H1 (cell line): ENCODE results near the gene PRMT6. TPM values are rescaled to one million over a fixed set of nuclear protein-coding genes. Genes with fewer than 3 reads are reported as not detected.

Experiments
- CHD2 ChIP-seq: IDR thresholded peaks from 2 replicates; pipeline ENCODE4 v1.6.1; 2012; ENCODE audit warnings: low read length, improper control_type of control experiment
- RAD21 ChIP-seq, 2 experiments: IDR thresholded peaks in 1 of 2; conservative IDR thresholded peaks in 1 of 2; 2 replicates each; pipeline ENCODE4 v1.6.1; 2011; ENCODE audit warnings: low read depth in 2 of 2, low read length in 2 of 2, improper control_type of control experiment in 1 of 2, inconsistent platforms in 1 of 2, mild to moderate bottlenecking in 1 of 2, moderate library complexity in 1 of 2
- USF2 ChIP-seq: IDR thresholded peaks from 2 replicates; pipeline ENCODE4 v1.6.1; 2011; ENCODE audit warnings: low read length, improper control_type of control experiment
- polyA plus RNA-seq, 7 experiments: library from polyadenylated mRNA; depleted of rRNA in 3 of 7; stranded (reverse) in 5 of 7; unstranded in 2 of 7; fragments of >200 nt in 5 of 7; fragments of 200-250 nt in 2 of 7; gene quantifications; 1 replicate in 5 of 7; 2 replicates in 1 of 7; 4 replicates in 1 of 7; pipeline versions ENCODE4 v1.2.1 to v1.2.3, GENCODE V29; 2011 to 2013; ENCODE audit warnings: missing spikeins in 2 of 7, mixed read lengths in 2 of 7
- total RNA-seq: library from RNA; stranded (reverse); fragmentation: NEBNext Ultra II Directional; extraction: Animal tissue kit (Norgen Biotek cat#: 25700); gene quantifications from 2 replicates; pipeline ENCODE4 v1.2.1, GENCODE V29; 2021

The PRMT6 gene
- total and polyA plus RNA-seq, 2 of the 8 experiments (the other 6 are each of a cell fraction or from before 2014, with no cell fraction given): 23.6 to 38.2 TPM

DNA sequence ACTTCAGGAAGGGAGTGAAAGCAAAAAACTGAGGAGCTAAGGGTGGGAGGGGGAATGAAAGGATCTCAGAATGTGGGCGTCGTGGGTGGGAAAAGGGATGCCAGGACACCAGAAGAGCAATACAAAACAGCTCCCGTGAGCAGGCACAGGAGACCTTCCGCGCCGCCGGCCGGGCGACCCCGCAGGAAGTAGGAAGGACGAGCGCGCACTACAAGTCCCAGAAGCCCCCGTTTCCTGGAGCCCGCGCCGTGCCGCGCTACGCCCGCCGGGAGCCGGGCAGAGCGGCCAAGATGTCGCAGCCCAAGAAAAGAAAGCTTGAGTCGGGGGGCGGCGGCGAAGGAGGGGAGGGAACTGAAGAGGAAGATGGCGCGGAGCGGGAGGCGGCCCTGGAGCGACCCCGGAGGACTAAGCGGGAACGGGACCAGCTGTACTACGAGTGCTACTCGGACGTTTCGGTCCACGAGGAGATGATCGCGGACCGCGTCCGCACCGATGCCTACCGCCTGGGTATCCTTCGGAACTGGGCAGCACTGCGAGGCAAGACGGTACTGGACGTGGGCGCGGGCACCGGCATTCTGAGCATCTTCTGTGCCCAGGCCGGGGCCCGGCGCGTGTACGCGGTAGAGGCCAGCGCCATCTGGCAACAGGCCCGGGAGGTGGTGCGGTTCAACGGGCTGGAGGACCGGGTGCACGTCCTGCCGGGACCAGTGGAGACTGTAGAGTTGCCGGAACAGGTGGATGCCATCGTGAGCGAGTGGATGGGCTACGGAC, at the start of gene PRMT6 (continued):
- TF ChIP-seq CHD2 (no peak), USF2 (no peak), RAD21 (IDR thresholded peaks at IDR 0.05 in 1 of 2, conservative IDR thresholded peaks at IDR 0.05 in 1 of 2; ENCODE audit: low read depth in 2 of 2, low read length in 2 of 2) (no peak)
